NCI-H1436 treated with DMSO at 0.1 percent for 48 hours (cell line): ENCODE measurements around the gene KIFAP3.
"Not testable (repeated sequence)": the region's sequence is repeated elsewhere in the genome, so short reads cannot be mapped to it uniquely, and the experiment has no call there.

Experiments used
- DNase-seq: peaks from one replicate; lab custom pipeline; 2025; lab: John Stamatoyannopoulos, UW

The KIFAP3 gene

DNA sequence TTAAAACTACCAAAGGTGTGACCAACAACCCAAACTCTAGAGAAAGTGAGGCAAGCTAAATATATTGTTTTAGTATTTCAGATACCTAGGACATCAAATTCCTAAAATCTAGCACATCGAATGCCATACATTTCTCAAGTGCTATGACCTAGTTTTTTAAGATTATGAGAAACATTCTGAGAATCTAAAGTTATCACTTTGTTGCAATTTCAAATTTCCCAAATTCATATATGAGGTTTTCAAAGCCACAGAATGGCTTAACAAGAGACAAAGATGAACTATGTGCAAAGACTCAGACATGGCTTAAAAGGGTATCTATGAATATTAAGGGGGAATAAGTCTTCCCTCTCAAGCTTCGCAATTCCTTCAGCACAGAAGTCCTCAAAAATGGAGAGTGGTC, 187.6 kb downstream of the KIFAP3 start:
- DNase-seq: no peak

DNA sequence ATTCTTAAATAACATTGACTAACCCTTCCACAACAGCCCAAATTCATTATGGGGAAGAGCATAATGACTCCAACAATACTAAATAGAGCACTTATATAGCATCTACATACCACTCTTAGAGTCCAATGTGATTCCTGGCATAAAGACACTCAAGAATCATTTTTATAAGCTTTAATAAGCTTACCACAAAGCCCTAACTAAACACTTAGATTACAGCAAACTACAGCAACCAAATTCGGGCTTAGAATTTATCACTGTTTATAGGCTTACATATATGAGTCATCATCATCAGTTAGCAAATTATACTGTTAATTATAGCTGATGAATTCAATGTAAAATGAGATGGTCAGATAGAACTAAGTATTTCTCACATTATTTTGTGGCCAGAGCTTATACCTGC, 188.1 kb downstream of the KIFAP3 start:
- DNase-seq: no peak

DNA sequence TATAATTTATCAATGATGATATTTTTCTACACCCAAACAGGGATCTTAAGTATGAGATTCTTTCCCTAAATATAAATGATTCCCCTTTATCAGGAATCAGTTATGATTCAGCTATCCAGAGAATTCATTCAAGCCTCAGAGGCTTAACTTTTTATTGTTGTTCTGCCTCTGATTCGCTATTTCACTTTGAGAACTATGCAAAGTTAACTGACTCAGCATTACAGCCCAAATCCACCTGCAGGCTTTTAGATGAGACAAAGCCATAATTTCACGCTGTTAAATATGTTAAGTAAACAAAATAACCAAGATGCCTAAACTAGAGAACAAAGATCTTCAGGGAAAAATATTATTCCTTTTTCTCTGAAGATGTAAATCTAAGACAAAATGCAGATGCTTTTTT, 189.3 kb downstream of the KIFAP3 start:
- no peak for DNase-seq

GRCh38 chr1:169884634-169885033, 189.9 kb downstream of the KIFAP3 start:
- no peak for DNase-seq

- no peak for DNase-seq
Measured at GRCh38 chr1:169882039-169882511, 192.4 kb downstream of the KIFAP3 start.

DNA sequence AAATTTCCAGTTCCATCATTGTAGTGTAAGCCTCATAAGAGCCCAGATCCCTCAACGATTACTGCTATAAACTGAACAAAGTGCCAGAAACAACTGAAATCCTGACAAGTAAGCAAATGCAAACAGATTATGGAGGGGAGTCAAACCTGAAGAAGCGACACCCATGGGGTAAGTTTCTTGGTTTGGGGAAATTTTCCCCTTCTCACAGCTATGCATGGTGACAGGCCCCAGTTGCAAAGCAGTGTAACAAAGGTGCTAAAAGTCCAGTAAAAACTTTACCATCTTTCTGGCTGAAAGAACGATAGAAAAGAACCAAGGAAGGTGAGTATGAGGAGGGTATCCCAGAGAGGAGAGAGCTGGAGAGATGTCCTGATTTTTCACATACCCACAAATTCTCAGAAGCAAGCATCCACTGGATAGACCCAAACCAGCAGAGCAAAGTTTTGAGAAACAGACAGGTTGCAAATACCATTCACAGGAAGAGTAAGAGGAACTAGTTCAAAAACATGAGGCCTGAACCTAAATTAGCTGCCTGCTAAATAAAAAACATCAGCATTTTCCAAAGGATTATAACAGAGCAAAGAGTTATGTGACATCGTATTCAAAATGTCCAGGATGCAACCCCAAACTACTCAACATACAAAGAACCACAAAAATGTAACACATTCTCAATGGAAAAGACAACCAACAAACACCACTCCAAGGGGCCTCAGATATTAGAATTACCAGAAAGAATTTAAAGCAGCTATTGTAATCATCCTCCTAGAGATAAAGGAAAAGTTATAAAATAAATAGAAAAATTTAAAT, 195.3 kb downstream of the KIFAP3 start:
- no peak for DNase-seq

GRCh38 chr1:169878498-169878897, 196.0 kb downstream of the KIFAP3 start:
- no peak for DNase-seq

- no peak for DNase-seq
Measured at GRCh38 chr1:169877800-169878491, 196.5 kb downstream of the KIFAP3 start.

GRCh38 chr1:169874229-169874628, 200.3 kb downstream of the KIFAP3 start:
- no peak for DNase-seq

DNA sequence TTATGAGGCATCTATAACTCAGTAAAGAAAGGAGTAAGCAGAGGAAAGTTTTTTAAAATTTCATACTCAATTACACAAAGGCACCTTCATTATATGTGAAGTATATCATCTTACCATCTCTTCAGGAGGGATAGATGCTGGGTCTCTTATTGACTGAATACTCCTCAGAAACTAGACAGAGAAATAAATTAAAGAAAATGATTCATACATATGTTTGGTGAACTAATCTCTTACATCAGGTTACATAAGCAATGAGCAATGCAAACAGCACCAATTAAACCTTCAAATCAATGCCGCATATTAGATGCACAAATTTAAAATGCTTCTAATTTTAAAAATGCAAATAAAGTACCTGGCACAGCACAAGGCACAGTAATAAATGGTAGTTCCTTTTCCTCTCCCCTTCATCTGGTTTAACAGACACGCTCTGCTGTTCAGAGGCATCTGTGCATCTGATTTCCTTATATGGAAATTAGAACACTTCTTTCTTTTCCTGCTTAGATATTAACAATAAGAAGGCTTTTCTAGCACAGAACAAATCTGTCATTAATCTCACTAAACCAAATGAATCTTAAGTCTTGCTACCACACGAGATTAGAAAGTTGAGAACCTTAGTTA, 200.8 kb downstream of the KIFAP3 start:
- DNase-seq: no peak

DNA sequence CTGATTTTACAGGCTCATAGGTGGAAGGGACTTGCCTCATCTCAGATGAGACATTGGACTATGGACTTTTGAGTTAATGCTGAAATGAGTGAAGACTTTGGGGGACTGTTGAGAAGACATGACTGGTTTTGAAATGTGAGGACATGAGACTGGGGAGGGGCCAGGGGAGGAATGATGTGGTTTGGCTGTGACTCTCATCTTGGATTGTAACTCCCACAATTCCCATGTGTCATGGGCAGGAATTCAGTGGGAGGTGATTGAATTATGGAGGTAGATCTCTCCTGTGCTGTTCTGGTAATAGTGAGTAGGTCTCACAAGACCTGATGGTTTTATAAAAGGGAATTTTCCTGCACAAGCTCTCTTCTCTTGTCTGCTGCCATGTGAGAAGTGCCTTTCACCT, 201.6 kb downstream of the KIFAP3 start:
- no peak for DNase-seq

DNA sequence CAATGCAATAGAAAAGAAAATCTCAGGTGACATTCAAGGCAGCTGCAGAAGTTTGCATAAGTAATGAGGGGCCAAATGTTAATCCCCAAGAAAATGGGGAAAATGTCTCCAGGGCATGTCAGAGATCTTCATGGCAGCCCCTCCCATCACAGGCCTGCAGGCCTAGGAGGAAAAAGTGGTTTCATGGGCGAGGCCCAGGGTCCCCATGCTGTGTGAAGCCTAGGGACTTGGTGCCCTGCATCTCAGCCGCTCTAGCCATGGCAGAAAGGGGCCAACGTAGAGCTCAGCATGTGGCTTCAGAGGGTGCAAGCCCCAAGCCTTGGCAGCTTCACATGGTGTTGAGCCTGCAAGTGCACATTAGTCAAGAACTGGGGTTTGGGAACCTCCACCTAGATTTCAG, 202.5 kb downstream of the KIFAP3 start:
- DNase-seq: not testable (repeated sequence)
